GM21723 (cell line): Measurements from ENCODE around the gene LAT.
"Not testable (repeated sequence)": the region's sequence is repeated elsewhere in the genome, so short reads cannot be mapped to it uniquely, and the experiment has no call there.

Source experiments
- ATAC-seq: cut with Tn5 transposase; IDR thresholded peaks from one replicate; pipeline ENCODE4 v1.9.1; 2021; ENCODE audit warnings: mild to moderate bottlenecking, moderate library complexity; ENCODE audit not compliant: unreplicated experiment

LAT gene, protein sequence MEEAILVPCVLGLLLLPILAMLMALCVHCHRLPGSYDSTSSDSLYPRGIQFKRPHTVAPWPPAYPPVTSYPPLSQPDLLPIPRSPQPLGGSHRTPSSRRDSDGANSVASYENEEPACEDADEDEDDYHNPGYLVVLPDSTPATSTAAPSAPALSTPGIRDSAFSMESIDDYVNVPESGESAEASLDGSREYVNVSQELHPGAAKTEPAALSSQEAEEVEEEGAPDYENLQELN

DNA sequence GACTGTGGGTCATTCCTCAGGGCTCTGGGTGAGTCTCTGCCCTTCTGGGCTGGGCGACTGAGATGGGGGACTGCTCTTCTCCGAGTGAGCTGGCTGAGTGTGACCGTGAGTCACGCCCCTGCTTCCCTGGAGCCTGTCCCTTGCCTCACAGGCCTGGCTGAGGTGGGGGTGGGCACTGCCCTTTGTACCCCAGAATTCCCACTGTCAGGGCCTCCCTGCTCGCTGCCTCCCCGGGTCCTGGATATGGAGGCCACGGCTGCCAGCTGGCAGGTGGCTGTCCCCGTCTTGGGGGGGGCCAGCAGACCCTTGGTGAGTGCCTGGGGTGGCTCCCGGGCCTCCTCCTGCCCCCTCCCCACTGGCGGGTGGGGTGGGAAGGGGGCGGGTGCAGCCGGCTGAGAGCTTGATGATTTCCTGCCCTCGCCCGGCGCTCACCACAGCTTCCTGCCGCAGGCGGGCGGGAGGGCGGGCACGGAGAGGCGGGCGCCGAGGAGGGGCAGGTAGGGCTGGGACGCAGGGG, at the start of gene LAT:
Gene LAT (plus strand): TSS at position 434 of the 517 bp plus-strand sequence. CDS start 366 bp downstream, outside the sequence.
- no peak for ATAC-seq

DNA sequence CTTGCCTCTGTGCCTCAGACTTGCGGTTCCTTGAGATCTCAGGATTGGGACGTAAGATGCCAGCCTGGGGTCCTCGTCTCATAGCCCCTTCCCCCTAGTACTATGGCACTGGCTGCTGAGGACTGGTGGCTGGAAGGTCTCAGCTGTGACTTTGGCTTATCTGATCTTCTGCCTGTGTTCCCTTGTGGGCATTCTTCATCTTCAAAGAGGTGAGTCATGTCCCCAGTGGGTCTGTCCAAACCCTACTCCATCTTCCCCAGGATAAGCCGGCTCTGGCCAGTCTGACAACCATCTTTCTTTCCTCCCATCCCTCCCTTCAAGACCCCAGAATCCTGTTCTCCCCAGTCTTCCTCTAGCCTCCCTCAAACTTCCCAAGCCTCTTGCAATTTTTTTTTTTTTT, 49.5 kb upstream of the LAT start:
- ATAC-seq: no peak

DNA sequence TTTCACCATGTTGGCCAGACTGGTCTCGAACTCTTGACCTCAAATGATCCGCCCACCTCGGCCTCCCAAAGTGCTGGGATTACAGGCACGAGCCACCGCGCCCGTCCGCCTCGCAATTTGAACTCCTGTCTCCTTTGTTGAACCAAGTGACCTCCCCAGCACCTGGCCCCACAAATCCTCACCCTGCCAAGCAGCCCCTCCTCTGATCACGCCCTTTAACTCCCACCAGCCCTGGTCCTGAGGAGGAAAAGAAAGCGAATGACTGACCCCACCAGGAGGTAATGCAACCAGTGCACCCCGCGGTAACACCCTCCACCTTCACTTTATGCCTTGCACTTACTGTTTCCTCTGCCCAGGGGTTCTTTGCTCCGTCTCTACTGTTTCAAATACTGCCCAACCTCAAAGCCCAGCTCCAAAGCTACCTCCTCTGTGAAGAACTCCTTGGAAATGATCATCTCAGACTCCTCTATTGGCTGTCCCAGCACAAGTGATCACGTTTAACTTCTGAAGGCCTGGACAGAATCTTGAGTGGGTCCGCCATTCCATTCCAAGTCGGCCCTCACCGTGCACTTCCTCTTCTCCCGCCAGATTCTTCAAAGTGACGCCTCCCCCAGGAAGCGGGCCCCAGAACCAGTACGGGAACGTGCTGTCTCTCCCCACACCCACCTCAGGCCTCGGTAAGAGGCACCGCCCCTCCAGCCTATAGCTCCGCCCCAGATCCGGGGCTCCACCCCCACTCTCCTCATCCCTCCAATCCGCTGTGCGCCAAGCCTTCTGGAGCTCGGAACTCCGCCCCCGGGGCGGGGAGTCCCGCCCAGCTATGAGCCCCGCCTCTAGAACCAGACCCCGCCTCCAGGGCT, 48.7 kb upstream of the LAT start:
- peak; percentile 53 for ATAC-seq

DNA sequence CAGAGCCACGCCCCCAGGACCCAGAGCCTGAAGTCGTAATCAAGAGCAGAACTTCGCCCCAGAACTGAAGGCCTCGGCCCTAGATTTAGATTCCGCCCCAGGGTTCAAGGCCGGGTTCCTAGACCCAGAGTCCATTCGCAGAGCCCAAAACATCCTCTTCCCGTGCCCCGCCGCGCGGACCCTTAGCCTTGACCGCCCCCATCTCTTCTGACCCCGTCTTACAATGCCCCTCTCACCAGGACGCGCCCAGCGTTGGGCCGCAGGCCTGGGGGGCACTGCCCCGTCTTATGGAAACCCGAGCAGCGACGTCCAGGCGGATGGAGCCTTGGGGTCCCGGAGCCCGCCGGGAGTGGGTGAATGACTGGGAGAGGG, 48.1 kb upstream of the LAT start:
- no peak for ATAC-seq

DNA sequence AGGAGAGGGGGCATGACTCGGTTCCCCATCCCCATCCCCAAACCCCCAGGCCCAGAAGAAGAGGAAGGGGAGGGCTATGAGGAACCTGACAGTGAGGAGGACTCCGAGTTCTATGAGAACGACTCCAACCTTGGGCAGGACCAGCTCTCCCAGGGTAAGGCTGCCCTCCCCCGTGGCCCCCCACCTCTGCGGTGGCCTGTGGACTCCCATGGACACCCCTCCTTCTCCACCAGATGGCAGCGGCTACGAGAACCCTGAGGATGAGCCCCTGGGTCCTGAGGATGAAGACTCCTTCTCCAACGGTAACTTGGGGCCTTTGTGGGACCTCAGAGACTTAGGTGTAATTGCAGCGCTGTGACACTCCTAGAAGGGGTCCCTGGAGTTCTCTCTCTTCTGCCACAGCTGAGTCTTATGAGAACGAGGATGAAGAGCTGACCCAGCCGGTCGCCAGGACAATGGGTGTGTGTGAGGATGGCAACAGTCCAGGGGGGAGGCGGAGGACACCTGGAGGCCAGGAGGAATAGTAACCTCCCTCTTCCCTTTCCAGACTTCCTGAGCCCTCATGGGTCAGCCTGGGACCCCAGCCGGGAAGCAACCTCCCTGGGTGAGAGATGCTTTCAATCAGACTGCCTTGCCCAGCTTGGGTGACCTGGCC, 47.5 kb upstream of the LAT start:
- no peak for ATAC-seq

DNA sequence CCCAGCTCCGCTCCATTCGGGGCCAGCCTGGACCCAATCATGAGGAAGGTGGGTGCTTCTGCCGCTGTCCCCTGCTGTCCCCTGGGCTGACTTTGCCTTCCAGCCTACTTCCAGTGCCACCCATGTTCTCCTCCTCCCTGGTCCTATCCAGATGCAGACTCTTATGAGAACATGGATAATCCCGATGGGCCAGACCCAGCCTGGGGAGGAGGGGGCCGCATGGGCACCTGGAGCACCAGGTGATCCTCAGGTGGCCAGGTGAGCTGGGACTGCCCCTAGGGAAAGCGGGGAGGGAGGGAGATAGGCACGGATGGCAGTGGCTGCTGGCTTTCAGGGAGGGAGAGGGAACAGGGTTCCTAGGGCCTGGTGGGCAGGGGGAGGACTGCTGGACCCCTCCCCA, 46.1 kb upstream of the LAT start:
- no peak for ATAC-seq

DNA sequence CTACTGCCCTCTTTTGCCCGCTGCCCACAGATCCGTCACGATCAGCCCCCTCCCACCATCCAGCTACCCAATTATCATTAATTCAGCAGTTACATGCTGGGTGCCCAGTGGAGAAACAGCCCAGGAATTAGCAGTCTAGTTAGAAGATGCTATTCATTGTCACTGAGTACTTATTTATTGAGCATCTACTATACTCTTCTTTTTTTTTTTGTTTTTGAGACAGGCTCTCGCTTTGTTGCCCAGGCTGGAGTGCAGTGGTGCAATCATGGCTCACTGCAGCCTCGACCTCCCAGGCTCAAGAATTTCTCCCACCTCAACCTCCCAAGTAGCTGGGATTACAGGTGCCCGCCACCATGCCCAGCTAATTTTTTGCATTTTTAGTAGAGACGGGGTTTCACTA, 45.0 kb upstream of the LAT start:
- ATAC-seq: not testable (repeated sequence)

DNA sequence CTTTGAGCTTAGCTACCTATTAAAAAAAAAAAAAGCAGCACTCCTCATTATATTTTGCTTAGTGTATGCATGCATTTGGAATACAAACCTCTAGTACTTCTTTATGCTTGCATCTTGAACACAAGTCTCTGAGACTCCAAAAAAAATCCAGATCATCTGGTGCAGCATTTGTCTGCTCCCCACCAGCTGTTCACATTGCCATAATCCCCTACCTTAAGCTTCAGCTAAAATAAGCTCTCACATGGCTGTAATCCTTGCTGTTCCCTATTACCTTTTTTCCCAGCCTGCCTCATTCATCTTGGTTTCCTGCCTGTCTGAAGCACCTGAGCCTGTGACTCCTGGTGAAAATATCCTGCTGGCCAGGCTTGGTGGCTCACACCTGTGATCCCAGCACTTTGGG, 41.6 kb upstream of the LAT start:
- no peak for ATAC-seq

DNA sequence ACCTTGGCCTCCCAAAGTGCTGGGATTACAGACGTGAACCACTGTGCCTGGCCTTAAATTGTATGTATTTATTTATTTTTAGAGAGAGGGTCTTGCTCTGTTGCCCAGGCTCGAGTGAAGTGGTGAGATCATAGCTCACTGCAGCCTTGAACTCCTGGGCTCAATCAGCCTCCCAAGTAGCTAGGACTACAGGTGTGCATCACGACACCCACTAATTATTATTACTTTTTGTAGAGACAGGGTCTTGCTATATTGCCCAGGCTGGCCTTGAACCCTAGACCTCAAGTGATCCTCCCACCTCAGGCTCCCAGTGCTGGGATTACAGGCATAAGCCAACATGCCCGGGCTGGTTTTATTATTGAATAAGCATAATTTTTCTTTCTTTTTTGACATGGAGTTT, 38.2 kb upstream of the LAT start:
- ATAC-seq: no peak

DNA sequence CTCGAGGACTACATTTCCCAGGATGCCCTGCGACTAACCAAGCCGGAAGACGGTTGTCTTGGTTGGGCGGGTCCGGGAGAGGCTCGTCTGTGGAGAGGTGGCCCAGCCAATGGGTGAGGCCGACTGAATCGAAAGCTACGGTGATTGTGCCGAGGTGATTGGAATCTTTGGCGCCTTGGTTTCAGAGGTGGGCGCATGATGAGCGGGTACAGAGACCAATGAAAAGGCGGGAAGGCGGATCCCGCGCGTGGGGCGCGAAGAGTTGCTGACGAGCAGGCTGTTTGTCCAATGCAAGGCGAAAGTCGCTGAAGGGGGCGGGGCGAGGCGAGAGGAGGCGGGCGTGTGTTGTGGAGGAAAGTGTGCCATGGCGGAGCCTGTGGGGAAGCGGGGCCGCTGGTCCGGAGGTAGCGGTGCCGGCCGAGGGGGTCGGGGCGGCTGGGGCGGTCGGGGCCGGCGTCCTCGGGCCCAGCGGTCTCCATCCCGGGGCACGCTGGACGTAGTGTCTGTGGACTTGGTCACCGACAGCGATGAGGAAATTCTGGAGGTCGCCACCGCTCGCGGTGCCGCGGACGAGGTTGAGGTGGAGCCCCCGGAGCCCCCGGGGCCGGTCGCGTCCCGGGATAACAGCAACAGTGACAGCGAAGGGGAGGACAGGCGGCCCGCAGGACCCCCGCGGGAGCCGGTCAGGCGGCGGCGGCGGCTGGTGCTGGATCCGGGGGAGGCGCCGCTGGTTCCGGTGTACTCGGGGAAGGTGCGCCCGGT, 34.0 kb upstream of the LAT start, which contains the start of gene NFATC2IP:
Gene NFATC2IP (plus strand): TSS at position 290 of the 762 bp plus-strand sequence. CDS start 75 bp downstream, at position 365.
- ATAC-seq: peak; percentile 87

DNA sequence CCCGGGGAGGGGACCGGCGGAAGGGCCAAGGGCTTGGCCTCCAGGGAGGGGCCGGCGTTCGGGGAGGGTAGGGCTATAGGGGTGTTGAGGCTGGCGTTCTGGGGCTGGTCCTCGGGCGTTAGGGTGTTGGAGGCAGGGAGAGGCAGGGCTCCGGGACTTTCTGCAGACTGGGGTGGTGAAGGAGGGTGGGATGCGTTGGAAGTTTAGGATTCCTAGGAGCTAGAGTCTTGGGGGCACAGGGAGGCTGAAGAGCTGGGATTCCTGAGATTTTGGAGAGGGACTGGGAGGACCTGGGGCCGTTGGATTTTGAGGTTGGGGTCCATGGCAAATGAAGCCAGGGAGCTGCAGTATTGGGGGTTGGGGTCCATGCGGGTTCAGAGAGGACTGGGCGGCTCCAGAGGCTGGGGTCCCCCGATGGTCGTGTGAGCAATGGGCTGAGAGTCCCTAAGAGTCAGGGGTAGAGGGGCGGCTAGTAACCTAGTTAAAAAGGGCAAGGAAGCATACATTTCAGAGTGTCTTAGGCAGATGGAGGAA, 33.4 kb upstream of the LAT start:
- no peak for ATAC-seq

DNA sequence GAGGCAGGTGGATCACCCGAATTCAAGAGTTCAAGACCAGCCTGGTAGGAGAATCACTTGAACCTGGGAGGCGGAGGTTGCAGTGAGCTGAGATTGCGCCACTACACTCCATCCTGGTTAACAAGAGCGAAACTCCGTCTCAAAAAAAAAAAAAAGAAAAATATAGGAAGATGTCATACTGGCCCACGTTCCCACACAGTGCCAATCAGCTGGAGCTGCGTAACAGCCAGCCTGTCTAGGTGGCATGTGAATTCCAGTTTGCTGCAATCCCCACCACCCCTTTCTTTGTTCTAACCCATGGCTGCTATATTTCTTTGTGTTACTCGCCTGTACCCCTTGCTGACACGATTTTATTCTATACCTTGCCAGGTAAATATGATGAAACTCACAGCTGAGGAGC, 26.6 kb upstream of the LAT start:
- no peak for ATAC-seq

DNA sequence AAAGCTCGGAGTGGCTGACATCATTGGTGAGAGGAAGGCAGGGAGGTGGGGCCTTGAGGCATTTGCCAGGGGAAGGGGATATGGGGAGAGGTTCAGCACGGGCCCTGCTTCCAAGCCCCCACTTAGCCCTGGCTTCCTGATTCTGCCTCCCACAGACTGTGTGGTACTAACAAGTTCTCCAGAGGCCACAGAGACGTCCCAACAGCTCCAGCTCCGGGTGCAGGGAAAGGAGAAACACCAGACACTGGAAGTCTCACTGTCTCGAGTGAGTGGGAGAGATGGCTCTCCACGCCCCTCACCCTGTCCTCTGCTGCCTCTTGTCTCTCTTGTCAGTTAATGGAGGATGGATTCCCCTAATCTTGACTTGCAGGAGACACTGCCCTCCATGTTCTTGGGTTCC, 26.0 kb upstream of the LAT start:
- ATAC-seq: no peak

DNA sequence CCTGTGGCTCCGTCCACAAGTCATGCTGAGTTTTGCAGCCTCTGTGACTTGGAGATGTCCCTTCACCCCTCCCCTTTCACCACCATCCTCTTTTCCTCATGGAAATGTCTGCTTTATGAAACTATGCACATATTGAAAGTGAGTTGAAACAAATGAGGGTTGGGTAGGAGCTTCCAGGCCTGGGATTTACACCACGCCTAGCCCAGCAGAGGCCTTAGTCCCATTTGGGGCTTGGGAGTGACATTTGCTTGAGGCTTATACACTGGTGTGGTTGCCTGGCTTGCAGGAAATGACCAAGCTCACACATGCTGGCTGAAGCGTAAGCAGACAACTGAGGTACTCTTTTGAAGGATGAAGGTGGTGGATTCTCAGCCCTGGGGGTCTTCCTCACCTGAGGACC, 20.8 kb upstream of the LAT start:
- ATAC-seq: no peak

DNA sequence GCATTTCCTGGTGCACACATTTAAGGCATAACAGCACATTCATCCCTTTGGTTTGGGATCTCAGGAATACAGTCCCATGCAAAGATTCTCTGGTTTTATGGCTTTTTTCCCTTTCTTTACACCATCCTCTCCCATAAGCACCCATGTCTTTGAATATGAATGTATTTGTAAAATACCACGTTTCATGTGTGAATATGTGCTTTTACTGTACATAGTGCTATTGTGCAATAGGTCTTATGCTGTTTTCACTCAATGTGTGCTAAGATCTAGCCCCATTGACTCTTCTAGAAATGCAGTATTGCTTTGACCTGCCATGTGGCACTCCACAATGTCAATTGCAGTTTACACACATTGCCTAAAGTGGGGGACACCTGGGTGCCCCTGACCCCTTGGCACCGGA, 20.4 kb upstream of the LAT start:
- ATAC-seq: no peak

DNA sequence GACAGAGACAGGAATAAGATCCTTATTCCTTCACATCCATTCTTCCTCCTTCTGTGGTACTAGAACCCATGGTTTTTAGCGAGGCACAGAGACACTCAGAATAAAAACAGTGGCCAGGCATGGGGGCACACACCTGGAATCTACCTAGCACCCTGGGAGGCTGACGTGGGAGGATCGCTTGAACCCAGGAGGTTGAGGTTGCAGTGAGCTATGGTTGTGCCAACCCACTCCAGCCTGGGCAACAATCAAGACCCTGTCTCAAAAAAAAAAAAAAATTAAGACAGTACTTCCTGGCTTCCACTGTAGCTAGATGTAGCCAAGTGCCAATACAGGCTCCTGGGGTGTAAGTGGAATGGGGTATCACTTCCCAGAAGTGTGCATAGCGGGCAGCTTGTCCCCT, 17.7 kb upstream of the LAT start:
- ATAC-seq: no peak

DNA sequence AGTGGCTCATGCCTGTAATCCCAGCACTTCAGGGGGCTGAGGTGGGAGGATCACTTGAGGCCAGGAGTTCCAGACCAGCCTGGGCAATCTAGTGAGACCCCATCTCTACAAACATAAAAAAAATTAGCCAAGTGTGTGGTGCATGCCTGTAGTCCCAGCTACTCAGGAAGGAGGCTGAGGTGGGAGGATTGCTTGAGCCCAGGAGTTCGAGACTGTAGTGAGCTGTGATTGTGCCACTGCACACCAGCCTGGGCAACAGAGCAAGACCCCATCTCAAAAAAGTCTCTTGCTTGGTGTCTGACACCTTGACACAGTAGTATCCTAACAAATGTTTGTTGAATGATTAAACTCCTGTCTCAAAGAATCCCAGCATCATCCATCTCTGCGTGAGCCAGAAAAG, 15.2 kb upstream of the LAT start:
- ATAC-seq: not testable (repeated sequence)

DNA sequence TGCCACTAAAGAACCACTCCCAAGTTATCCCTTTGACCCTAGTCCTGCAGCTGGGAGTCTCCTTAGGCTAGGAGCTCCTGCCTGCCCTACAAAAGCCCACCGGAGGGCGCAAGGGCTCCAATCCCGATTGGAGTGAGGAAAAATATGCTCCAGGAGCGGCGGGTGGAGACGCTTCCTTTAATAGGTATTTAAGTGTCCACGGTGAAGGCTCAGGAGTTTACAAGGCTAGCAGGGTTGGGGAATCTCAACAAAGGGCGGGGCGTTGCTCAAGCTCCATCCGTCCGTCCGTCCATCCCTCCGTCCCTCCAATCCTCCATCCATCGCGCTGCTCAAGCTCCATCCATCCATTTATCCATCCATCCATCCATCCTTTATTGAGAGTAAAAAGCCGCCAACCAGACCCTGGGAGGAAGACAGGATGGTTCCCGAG, 10.8 kb upstream of the LAT start:
- ATAC-seq: peak; percentile 11

DNA sequence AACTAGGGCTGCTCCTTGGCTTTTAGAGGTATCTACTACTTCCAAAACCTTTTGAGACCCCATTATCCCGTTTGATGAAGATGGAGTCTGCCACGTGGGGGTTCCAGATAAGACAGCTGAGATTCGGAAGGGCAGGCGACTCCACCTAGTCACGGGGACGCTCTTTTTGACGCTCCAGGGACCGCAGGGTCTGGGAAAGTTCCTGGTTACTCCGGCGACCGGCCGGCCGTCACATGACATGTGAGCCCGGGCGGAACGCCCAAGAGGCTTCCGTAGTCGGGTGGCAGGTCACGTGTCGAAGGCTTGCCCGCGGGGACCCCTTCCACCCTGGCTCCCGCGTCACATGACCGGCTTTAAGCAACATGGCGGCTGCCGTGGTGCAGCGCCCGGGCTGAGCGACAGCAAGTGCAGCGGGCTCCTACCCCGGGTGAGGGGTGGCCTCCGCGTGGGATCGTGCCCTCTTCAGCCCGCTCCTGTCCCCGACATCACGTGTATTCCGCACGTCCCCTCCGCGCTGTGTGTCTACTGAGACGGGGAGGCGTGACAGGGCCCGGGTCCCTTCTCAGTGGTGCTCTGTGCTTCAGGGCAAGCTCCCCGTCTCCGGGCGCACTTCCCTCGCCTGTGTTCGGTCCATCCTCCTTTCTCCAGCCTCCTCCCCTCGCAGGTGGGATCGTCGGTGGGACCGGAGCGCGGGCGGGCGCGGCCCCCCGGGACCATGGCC, 10.3 kb upstream of the LAT start, which contains the start of gene SPNS1:
Gene SPNS1 (plus strand): TSS at position 342 of the 721 bp plus-strand sequence. CDS start 374 bp downstream, at position 716.
- ATAC-seq: peak; percentile 85

DNA sequence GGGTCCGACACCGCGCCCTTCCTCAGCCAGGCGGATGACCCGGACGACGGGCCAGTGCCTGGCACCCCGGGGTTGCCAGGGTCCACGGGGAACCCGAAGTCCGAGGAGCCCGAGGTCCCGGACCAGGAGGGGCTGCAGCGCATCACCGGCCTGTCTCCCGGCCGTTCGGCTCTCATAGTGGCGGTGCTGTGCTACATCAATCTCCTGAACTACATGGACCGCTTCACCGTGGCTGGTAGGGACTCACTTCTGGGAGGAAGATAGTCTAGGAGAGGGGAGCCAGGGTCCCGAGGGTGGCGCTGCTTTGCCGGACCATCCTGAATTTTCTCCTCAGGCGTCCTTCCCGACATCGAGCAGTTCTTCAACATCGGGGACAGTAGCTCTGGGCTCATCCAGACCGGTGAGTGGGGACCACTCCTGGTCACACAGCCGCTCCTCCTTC, 9.7 kb upstream of the LAT start:
- ATAC-seq: peak; percentile 24
